HG03060 (cell line): Measurements from ENCODE around the gene NRG3.

ENCODE experiments used
- ATAC-seq: cut with Tn5 transposase; IDR thresholded peaks from one replicate; pipeline ENCODE4 v1.9.1; 2021; ENCODE audit warnings: low read depth, moderate number of reproducible peaks; ENCODE audit not compliant: unreplicated experiment

NRG3 gene

DNA sequence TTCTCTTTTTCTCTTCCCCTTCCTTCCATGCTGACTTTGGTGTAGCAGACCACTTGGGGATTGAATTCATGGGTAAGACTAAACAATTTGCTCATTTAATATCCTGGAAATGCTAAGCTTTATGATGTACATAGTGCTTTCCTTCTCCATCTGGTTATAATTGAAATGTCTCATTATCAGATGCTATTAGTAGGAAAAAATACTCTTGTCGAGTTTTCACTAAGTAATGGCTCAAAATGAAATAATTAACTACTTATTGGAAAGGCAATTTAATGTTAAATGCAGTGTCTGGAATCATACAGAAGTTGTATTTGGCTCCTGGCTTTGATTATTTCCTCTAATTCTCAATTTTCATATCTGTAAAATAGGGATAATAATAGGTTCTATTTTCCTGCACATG, 990.4 kb downstream of the NRG3 start:
- no peak for ATAC-seq

DNA sequence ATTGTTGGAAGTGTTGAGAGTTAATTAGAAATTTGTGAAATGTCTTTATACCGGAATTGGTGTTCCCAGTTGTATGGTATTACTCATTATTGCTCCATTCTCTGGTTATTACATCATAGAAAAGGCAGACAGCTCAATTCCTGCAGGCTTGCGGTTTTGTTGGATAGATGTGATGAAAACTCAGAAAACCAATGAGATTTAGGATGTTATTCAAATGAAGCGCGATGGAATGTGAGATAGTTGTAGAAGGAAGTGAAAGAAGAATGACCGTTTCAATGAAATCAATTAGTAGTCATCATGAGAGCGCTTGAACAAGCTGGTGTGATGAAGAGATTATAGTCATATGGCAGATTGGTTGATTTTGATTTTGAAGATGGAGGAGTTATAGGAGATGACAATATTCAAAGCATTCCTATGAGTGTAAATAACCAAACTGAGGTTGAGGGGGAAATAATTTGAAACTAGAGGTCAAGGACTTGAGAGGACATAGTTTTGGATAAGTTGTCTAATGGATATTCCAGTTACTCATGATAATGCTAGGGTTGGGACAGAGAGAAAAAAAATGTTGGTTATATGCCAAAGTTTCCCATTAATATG, 991.5 kb downstream of the NRG3 start:
- ATAC-seq, result no peak

- ATAC-seq, result no peak
Observed at GRCh38 chr10:82867056-82867455, 992.1 kb downstream of the NRG3 start.

- no peak for ATAC-seq
Observed at GRCh38 chr10:82874671-82875070, 999.7 kb downstream of the NRG3 start.

- no peak for ATAC-seq
Observed at GRCh38 chr10:82880776-82881290, 1005.8 kb downstream of the NRG3 start.

DNA sequence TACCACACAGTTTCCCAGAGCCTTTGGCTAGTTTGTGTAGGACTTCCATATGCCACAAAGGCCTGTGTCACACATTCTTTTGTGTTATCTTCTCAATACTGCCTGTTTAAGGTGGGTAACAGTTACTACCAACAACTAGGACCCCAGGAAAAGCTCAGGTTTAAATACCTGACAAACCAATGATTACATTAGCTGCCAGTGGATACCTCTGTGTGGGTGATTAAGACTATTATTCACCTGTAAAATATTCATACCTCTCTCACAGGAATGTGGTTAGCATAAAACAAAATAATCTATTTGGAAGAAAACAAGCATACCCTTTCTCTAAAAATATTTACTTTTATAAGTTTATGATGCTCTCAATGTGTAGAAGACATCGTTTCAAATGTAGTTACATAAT, 1007.7 kb downstream of the NRG3 start:
- no peak for ATAC-seq

GRCh38 chr10:82883603-82884002, 1008.6 kb downstream of the NRG3 start:
- no peak for ATAC-seq

DNA sequence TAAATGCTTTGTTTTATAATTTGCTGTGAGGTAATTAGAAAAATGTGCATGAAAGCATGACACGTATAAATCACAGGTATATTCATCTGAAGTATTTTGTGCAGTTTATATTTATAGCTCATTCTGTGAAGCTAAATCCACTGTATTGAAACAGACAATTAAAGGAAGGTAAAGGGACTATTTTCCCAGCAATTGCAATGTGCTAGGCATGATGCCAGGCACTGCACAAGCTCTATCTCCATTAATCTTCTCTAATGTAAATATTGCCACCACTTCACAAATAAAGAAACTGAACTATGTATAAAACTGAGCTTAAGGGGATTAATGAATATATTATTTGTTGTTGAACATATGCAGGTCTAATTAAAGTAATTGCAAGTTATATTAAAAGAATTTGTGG, 1012.5 kb downstream of the NRG3 start:
- ATAC-seq, result no peak

DNA sequence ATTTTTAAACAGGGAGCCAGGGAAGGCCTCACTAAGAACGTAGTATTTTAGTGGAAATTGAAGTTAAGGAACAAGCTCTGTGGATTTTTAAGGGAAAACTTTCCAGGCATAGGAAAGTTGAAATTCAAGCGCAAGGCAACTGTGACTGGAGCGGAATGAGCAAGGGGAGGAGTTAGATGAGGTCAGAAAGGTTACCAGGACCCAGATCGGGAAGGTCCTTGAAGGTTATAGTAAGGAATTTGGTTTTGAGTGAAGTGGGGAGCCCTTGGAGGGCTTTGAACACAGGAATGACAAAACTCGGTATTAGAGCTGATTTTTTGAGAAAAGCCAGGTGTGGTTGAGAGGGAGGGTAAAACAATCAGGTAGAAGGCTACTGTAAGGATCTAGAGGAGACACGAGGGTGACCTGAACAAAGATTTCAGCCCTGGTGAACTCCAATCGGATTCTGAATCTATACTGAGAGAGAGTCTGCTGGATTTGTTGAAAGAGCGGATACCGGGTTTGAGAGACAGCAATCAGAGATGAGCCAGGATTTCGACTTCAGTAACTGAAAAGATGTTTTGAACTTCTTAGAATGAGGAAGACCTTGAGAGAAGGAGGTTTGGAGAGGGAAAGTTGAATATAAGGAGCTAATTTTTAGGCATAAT, 1013.9 kb downstream of the NRG3 start:
- no peak for ATAC-seq

GRCh38 chr10:82889728-82890127, 1014.7 kb downstream of the NRG3 start:
- no peak for ATAC-seq

DNA sequence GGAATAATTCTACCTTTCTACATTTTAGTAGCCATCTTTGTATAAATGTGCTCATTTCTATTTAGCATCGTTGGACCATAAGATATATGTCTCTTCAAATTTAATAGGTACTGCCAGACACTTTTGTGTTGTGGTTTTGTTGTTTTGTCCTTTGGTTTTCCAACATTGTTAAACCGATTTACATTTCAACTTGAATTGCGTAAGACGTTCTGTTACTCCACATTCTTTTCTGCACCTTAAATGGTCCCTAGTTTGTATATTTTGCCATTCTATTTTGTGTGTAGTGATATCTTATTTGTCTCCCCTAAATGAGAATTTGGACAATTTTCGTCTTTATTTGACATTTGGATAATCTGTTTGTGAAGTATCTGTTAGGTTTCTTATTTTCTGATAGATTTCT, 1015.6 kb downstream of the NRG3 start:
- ATAC-seq, result no peak

GRCh38 chr10:82908096-82908495, 1033.1 kb downstream of the NRG3 start:
- no peak for ATAC-seq

DNA sequence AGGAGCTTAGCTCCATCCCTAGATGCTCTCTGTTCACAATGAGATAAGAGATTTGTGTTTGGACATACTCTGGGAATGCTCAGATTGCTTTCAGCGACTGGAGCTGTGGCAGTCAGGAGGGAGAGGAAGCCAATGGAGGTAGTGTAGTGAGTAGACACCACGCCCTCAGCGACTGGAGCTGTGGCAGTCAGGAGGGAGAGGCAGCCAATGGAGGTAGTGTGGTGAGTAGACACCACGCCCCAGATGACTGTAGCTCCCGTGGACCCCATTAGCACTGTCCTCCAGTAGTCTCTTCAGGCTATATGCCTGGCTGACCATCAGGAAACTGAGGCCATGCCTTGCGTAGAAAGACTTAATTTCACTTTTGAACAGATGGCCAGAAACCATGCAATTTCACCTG, 1033.8 kb downstream of the NRG3 start:
- no peak for ATAC-seq

- ATAC-seq, result no peak
Observed at GRCh38 chr10:82910301-82910700, 1035.3 kb downstream of the NRG3 start.

DNA sequence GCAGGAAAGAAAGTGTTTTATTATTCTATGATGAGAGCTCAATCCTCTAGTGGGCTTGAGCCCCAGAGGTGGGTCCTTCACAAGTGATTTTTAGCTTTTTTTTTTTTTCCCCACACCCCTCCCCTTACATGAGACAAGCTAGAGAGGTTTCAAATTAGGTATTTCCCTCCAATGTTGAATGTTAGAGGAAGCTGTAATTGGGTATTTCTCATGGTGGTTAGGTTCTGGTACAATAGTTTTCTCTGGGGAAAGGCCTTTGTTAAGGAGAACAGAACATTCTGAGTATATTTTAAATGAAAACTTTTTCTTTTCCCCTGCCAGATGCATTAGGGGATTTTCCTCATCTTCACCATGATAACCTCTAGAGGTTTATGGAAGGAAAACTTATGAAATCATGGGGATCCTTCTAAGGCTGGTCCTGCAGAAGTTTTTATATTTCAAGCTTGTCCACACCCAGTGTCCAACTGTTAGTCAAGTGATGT, 1039.7 kb downstream of the NRG3 start:
- no peak for ATAC-seq

DNA sequence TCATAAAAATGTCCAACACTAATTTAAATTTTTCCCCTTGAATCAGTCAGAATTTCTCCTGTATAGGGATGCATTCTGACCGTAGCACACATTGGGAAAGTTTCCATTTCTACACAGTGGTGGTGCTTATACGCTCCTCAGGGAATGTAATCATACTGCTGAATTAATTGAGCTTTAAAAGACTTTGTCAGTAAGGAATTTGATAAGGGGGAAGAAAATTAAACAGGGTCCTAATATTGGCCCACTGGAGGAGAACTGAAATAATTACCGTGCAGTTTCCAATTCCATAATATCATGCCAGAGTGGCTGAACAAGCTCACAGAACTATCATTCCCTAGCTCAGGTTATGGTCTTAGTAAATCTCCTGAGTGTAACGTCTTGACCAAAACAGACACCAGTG, 1041.9 kb downstream of the NRG3 start:
- no peak for ATAC-seq

DNA sequence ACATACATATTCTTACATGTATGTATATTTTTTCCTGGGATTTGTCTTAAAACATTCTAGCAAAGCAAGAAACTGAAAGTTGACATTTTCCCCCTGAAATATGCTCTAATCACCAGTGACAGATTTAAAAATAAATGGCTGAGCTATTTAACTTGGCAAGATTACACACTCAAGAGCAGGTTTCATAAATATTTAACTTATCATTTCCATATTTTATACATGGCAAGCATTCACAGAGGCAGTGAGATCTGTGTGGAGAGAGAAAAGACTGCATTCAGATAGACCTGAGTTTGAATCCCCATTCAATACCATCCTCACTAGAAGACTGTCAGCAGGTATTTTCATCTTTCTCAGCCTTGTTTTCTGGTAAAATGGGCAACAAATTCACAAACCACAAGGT, 1043.0 kb downstream of the NRG3 start:
- no peak for ATAC-seq

DNA sequence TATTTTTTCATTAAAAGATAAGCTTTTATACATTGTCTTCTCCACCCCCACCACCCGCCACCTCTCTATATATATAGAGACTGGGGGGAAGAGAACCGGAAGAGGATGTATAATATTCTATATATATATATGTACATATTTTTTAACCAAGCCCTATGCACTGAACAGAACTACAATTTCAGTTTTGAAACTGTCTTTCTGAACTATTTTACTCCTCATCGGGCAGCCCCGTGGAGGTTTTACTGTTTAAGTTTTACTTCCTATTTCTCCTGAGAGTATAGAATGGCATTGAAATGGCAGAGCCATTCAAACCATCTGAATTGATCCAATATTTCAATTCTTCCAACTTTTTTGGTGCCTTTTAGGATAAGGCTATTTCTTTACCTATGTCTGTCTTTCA, 1047.1 kb downstream of the NRG3 start:
- ATAC-seq, result no peak

DNA sequence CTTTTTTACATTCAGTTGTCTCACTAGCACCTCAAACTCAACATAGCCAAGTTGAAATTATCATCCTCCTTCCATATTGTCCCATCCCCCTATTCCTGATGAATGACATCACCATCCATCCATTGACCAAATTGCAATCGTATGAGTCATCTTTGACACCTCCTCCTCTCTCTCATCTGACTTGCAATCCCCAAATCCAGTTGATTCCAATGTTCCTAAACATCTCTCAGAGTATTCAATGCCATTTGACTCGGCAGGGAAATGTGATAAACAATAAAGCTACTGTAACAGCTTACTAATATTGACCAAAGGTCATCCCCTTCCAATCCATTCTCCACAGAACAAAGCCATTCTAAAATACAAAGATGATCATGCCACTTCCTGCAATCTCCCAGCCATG, 1047.8 kb downstream of the NRG3 start:
- no peak for ATAC-seq

DNA sequence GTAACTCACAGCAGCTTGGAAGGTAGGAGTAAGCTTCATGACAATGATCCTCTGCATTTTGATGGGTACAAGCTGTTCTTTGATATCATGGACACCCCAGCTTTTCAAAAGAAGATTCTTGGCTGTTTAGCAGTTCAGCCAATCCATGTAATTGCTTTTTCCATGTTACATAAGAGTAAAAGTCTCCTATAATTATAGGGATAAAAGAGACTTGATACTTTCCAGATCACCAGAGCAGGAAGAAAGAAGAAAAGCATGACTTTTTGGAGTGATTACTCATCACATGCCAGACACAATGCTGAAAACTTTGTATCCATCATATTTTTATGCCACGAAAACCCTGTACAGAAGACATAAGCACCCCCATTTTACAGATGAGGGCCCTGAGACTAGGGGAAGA, 1049.7 kb downstream of the NRG3 start:
- ATAC-seq, result no peak

DNA sequence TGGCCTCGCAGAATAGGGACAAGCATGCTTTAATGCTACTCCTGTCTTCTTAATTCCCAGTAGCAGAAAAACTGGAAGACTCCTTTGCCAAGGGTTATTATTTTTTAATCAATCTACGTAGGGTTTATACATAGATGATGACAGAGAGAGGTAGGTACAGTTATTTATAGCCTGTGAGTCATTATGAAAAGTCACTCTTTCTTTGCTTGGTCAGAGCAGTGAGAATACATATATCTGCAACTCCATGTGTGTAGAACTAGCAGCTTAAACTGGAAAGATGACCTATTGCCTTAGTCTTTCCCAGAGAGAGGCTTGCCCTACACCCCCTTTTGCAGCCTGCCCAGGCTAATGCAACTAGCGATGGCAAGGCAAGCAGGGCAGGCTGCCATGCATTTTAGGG, 1050.6 kb downstream of the NRG3 start:
- ATAC-seq, result no peak

- ATAC-seq, result no peak
Observed at GRCh38 chr10:82932451-82932850, 1057.5 kb downstream of the NRG3 start.
